Small intestine (tissue), 16 donors: ENCODE measurements around the gene C19orf44. TPM values are rescaled to one million over a fixed set of nuclear protein-coding genes. Genes with fewer than 3 reads are reported as not detected.
"Not testable (repeated sequence)": the region's sequence is repeated elsewhere in the genome, so short reads cannot be mapped to it uniquely, and the experiment has no call there.

Experiments used
- DNase-seq, 2 donors: peaks; one replicate each; pipeline versions ENCODE4 v3.0.0 to v3.0.0-alpha.2; 2013
- FAIRE-seq: peaks from 2 replicates; lab custom pipeline; 2012; peaks lifted over from hg19 to GRCh38; lab: Jason Lieb, UNC
- H3K27ac ChIP-seq, 3 donors: one replicate each; pipeline ENCODE4 v1.5.1; 2013; ENCODE audit warnings: low read length in 2 of 3, mild to moderate bottlenecking in 2 of 3, control low read depth in 1 of 3, inconsistent platforms in 1 of 3, low read depth in 1 of 3, moderate library complexity in 1 of 3
- H3K27me3 ChIP-seq, 3 donors: one replicate each; pipeline ENCODE4 v1.6.1; 2013; ENCODE audit warnings: low read length in 3 of 3, inconsistent platforms in 1 of 3; ENCODE audit not compliant: control insufficient read depth in 3 of 3, insufficient read depth in 3 of 3
- H3K36me3 ChIP-seq, 3 donors: one replicate each; pipeline ENCODE4 v1.6.1; 2013; ENCODE audit warnings: low read length in 3 of 3, inconsistent platforms in 1 of 3, low read depth in 1 of 3, mild to moderate bottlenecking in 1 of 3, moderate library complexity in 1 of 3; ENCODE audit not compliant: control insufficient read depth in 3 of 3, insufficient read depth in 2 of 3
- H3K4me1 ChIP-seq, 3 donors: one replicate each; pipeline ENCODE4 v1.6.1; 2013; ENCODE audit warnings: low read length in 2 of 3, inconsistent platforms in 1 of 3, low read depth in 1 of 3, mild to moderate bottlenecking in 1 of 3, moderate library complexity in 1 of 3; ENCODE audit not compliant: control insufficient read depth in 3 of 3, insufficient read depth in 2 of 3
- H3K4me3 ChIP-seq, 3 donors: one replicate each; pipeline ENCODE4 v1.5.1; 2013; ENCODE audit warnings: low read length in 3 of 3, control low read depth in 1 of 3, inconsistent platforms in 1 of 3, low read depth in 1 of 3, mild to moderate bottlenecking in 1 of 3, moderate library complexity in 1 of 3
- H3K9me3 ChIP-seq, 2 donors: one replicate each; pipeline ENCODE4 v1.6.1; 2013; ENCODE audit warnings: low read depth in 1 of 2, low read length in 1 of 2; ENCODE audit not compliant: control insufficient read depth in 2 of 2, insufficient read depth in 1 of 2
- WGBS, 3 donors: extraction: QIAGEN DNeasy Blood & Tissue Kit; methylation state at CpG; one replicate each; pipeline ENCODE4 v1.1.7; 2013; 5-methylcytosine and 5-hydroxymethylcytosine counted together
- long read RNA-seq, 10 donors: transcript quantifications; one replicate each; lab custom pipeline, GENCODE V29; 2026
- polyA plus RNA-seq, 4 donors: library from polyadenylated mRNA; stranded (reverse) in 3 of 4; unstranded in 1 of 4; fragments of 200-250 nt in 3 of 4; fragments of 120-200 nt in 1 of 4; gene quantifications; one replicate each; pipeline versions ENCODE4 v1.2.1 to v1.2.3, GENCODE V29; 2013
- donor health status: healthy with polysubstance abuse.
- donor health status: control.
- donor health status: control.
- donor health status: Bipolar disorder and iron deficiency.
- donor health status: healthy.

C19orf44 gene
- 1 to 10 TPM in 3 of 4 donors, under 1 TPM in 1; 0.67 to 3.7 (median 2.2) TPM for polyA plus RNA-seq
- long read RNA-seq, donor 1, result 0 reads
- long read RNA-seq, donor 2, result 0 reads
- long read RNA-seq, donor 3, result 0 reads
- long read RNA-seq, donor 4, result 0 reads
- long read RNA-seq, donor 5, result 0 reads
- long read RNA-seq, donor 6, partial matches to known transcripts, result 5 of 5 reads
- long read RNA-seq, donor 6, other reads (novel, unspliced or antisense), result 0 of 5 reads
- long read RNA-seq, donor 7, partial matches to known transcripts, result 12 of 12 reads
- long read RNA-seq, donor 7, other reads (novel, unspliced or antisense), result 0 of 12 reads
- long read RNA-seq, donor 8, result 0 reads
- long read RNA-seq, donor 9, result 0 reads
- long read RNA-seq, donor 10, partial matches to known transcripts, result 14 of 14 reads
- long read RNA-seq, donor 10, other reads (novel, unspliced or antisense), result 0 of 14 reads

DNA sequence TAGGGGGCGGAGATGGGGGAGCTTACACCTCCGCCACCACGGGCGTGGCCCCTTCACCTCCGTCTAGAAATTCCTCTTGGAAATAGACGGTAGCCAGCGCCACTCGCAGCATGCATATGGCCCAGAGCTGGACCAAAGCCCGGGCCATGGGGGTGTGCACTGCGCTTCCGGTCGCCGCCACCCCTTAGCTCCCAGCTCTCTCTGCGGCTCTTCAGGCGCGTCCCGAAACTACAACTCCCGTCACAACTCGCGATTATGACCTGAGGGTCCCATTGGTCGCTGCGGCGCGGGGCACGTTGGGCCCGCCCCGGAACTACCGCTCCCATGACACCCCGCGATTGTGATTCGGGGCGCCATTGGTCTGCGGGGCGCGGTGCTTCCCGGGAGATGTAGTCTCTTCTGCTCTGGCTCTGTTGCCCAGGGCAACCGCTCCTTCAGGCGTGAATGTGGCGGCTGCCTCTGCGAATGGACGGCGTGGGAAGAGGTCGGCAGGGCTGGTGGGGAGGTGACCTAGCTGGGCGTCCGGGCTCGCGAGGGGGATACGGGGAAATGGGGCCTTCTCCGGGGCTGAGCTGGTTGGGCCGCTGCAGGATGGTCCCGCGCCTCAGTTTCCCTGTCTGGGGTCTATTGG is at the start of gene C19orf44, which contains the start of gene CALR3:
TSS of gene C19orf44 (plus strand) at position 413 of the 631 bp plus-strand sequence. CDS start 4,399 bp downstream, outside the sequence.
TSS of gene CALR3 (minus strand) at position 186 of the 631 bp plus-strand sequence. CDS start at position 148, 38 bp downstream.
- Histone ChIP-seq H3K36me3 (peaks cover 0 to 5% (median 3%) of the 10 kb centered on the region in 3 donors), H3K4me3 (peak within 1 kb of the TSS; percentile 47 to 85 (median 62)), H3K4me1 (no peaks in the 10 kb centered on the region), H3K27ac (peak within 1 kb of the TSS; percentile 33 to 67 (median 41)), H3K9me3 (no peaks in the 10 kb centered on the region), H3K27me3 (no peaks in the 10 kb centered on the region)
- WGBS, 3 donors, result 0 to 1% (median 1%) methylated on average over 51 to 52 of the region's 52 CpGs
- FAIRE-seq (no peak), DNase-seq (peak; percentile 99)

DNA sequence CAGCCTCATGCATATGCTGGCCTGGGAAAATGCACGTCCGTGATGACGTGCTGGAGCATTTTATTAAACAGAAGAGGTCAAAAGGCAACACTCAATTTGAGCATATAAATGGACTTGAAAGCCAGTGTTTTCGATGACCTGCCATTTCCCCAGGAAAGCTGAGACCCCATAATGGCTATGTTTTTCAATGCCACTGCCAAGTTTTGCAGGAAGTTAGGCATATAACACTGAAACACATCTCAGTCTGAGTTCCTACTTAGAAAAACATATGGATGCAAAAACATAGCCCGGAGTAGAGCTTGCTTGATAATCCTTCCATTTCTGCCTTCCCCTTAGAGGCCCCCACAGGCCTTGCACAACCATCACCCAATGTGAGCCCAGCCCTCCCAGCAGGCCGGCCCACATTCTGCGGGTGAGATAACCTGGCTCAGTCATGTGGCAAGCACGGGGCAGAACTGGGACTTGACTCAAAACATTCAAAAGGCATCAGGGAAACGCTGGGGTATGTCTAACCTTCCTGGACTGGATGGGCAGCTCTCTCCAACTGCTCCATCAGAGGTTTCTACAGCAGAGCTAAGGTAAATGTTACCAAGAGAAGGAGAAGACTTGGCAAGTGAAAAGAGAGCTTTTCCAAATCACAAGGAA is 49.3 kb upstream of the C19orf44 start:
- DNase-seq (peak; percentile 23 to 92), FAIRE-seq (no peak)
- no peaks in the 10 kb centered on the region for H3K9me3 ChIP-seq
- no peak overlapping the region for H3K4me3 ChIP-seq
- H3K4me1 ChIP-seq, result peaks cover 4 to 24% (median 15%) of the 10 kb centered on the region in 3 donors
- H3K27me3 ChIP-seq, result no peaks in the 10 kb centered on the region
- peaks cover 0 to 13% (median 0%) of the 10 kb centered on the region in 3 donors for H3K36me3 ChIP-seq
- peak overlapping the region in 2 of 3 donors; percentile 49 to 62 for H3K27ac ChIP-seq
- WGBS, 3 donors, result 30 to 40% (median 38%) methylated on average over 9 of the region's 9 CpGs

DNA sequence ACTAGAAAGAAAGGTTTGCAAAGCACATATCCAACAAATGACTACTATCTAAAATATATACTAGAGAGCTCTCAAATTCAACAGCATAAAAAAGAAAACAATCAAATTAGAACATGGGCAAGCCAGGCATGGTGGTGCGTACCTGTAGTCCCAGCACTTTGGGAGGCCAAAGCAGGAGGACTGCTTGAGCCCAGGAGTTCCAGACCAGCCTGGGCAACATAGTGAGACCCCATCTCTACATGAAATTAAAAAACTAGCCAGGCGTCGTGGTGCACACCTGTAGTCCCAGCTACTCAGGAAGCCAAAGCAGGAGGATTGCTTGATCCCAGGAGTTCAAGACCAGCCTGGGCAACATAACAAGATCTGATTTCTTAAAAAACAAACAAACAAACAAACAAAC is 47.3 kb upstream of the C19orf44 start:
- not testable (repeated sequence) for H3K4me3 ChIP-seq, H3K27ac ChIP-seq, H3K9me3 ChIP-seq, FAIRE-seq, DNase-seq, H3K27me3 ChIP-seq, H3K36me3 ChIP-seq
- 91 to 97% (median 94%) methylated on average over 3 of the region's 3 CpGs for WGBS, 3 donors
- peaks cover 4 to 19% (median 15%) of the 10 kb centered on the region in 3 donors for H3K4me1 ChIP-seq

DNA sequence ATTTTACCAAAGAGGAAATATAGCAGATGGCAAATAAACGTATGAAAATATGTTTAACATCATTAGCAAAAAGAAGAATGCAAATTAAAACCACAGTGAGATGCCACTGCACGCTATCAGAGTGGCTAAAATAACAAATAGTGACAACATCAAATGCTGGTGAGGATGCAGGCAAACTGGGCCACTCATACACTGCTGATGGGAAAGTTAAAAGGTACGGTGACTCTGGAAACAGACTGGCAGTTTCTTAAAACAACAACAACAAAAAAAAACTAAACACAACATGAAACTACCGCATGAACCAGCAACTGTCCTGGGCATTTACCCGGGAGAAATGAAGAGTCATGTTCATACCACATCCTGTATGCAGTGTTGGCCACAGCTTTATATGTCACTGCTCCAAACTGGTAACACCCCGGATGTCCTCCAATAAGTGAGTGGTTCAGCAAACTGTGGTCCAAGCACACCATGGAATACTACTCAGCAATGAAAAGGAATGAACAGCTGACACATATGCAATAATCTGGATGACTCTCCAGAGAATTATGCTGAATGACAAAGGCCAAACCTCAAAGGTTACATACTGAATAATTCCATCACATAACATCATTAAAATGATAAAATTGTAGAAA is 46.7 kb upstream of the C19orf44 start:
- WGBS, 3 donors, result 69 to 90% (median 69%) methylated on average over 6 of the region's 6 CpGs
- Histone ChIP-seq H3K27ac (no peak overlapping the region), H3K27me3 (no peaks in the 10 kb centered on the region), H3K36me3 (peaks cover 0 to 10% (median 0%) of the 10 kb centered on the region in 3 donors), H3K9me3 (no peaks in the 10 kb centered on the region), H3K4me1 (peaks cover 4 to 19% (median 15%) of the 10 kb centered on the region in 3 donors), H3K4me3 (no peak overlapping the region)
- DNase-seq, result peak in 1 of 2 donors; percentile 30
- no peak for FAIRE-seq

DNA sequence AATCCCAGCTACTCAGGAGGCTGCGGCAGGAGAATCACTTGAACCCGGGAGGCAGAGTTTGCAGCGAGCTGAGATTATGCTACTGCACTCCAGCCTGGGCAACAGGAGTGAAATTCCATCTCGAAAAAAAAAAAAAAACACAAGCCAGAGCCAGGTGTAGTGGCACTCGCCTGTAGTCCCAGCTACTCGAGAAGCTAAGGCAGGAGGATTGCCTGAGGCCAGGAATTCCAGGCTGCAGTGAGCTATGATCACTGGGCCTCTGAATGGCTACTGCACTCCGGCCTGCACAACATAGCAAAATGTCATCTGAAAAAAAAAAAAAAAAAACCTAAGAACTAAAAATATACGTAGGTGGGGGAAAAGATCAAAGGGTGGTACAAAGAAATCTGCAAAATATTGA is 43.9 kb upstream of the C19orf44 start:
- Histone ChIP-seq H3K4me1 (peaks cover 0 to 2% (median 0%) of the 10 kb centered on the region in 3 donors), H3K27ac (no peak overlapping the region), H3K4me3 (no peak overlapping the region), H3K27me3 (no peaks in the 10 kb centered on the region), H3K36me3 (peaks cover 0 to 12% (median 0%) of the 10 kb centered on the region in 3 donors), H3K9me3 (no peaks in the 10 kb centered on the region)
- FAIRE-seq (no peak), DNase-seq (no peak)
- 87 to 94% (median 87%) methylated on average over 8 of the region's 8 CpGs for WGBS, 3 donors

DNA sequence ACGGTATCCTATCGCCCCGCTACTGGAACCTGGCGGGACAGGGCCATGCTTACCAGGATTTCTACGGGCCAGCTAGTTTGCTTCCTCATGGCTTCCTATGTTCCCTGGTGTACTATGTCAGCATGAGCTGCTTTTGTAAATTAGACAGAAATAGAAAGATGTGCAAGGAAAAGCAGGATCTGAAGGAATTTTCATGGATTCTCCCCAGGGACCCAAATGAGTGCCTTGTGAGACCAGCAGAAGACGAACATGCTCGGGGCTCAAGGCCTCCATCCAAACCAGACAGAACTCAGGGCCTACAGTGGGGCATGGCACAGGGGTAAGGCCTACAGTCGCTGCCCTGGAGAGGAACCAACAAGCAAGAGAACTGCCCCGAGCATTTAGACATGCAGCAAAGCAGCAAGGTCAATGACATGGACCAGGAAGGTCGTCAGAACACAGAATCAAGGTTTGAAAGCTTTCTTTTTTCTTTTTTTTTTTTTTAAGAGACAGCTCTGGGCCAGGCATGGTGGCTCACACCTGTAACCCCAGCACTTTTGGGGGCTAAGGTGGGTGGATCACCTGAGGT is 41.8 kb upstream of the C19orf44 start:
- Histone ChIP-seq H3K27ac (no peak overlapping the region), H3K4me3 (no peak overlapping the region), H3K27me3 (no peaks in the 10 kb centered on the region), H3K36me3 (peaks cover 0 to 9% (median 0%) of the 10 kb centered on the region in 3 donors), H3K4me1 (peaks cover 5 to 17% (median 11%) of the 10 kb centered on the region in 3 donors), H3K9me3 (no peaks in the 10 kb centered on the region)
- DNase-seq (no peak), FAIRE-seq (no peak)
- WGBS, 3 donors, result 75 to 86% (median 78%) methylated on average over 10 of the region's 10 CpGs

DNA sequence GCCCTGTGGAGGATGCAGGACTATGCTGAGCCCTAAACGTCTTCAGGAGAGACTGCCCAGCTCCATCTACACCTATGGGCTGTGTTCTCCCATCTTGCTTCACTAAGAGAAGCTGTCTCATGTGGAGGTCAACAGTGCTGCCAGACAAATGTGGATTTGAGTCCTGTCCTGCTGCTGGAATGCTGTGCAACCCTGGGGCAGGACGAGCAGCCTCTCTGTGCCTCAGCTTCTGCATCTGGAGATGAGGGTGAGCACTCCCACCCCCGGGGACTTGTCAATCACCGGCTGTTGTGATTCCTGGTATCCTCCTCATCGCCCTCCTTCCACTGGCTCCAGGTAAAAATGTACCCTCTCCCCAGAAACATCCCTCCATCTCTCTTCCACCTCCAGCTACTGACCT is 40.7 kb upstream of the C19orf44 start:
- Histone ChIP-seq H3K36me3 (peaks cover 0 to 9% (median 0%) of the 10 kb centered on the region in 3 donors), H3K27me3 (no peaks in the 10 kb centered on the region), H3K4me3 (no peak overlapping the region), H3K27ac (no peak overlapping the region), H3K9me3 (no peaks in the 10 kb centered on the region), H3K4me1 (peaks cover 5 to 17% (median 11%) of the 10 kb centered on the region in 3 donors)
- FAIRE-seq (no peak), DNase-seq (no peak)
- WGBS, 3 donors, result 85 to 93% (median 91%) methylated on average over 5 of the region's 5 CpGs
